GM21619 (cell line): ENCODE measurements around the gene METTL22.

Experiments used
- ATAC-seq: cut with Tn5 transposase; IDR thresholded peaks from one replicate; pipeline ENCODE4 v1.9.1; 2021; ENCODE audit not compliant: unreplicated experiment

The METTL22 gene

GRCh38 chr16:8663192-8664089 is 41.9 kb downstream of the METTL22 start:
- no peak for ATAC-seq

- no peak for ATAC-seq
Measured at GRCh38 chr16:8665529-8665928, 44.0 kb downstream of the METTL22 start.

- ATAC-seq: no peak
Measured at GRCh38 chr16:8667492-8667891, 46.0 kb downstream of the METTL22 start.

GRCh38 chr16:8668113-8668512 is 46.6 kb downstream of the METTL22 start:
- no peak for ATAC-seq

- ATAC-seq: no peak
Measured at GRCh38 chr16:8669481-8669880, 48.0 kb downstream of the METTL22 start.

- ATAC-seq: no peak
Measured at GRCh38 chr16:8670014-8670560, 48.6 kb downstream of the METTL22 start.

GRCh38 chr16:8673611-8674412 is 52.3 kb downstream of the METTL22 start:
- ATAC-seq: peak; percentile 38

GRCh38 chr16:8674413-8675022 is 53.0 kb downstream of the METTL22 start, which contains the start of gene ABAT:
ABAT (plus strand) TSS chr16:8674617; CDS start chr16:8735740, 61,123 bp downstream.
- peak; percentile 99 for ATAC-seq

GRCh38 chr16:8675183-8676159 is 54.0 kb downstream of the METTL22 start:
- ATAC-seq: no peak

- no peak for ATAC-seq
Measured at GRCh38 chr16:8676160-8676547, 54.7 kb downstream of the METTL22 start.

- no peak for ATAC-seq
Measured at GRCh38 chr16:8676737-8677375, 55.4 kb downstream of the METTL22 start.

GRCh38 chr16:8677481-8677880 is 56.0 kb downstream of the METTL22 start:
- no peak for ATAC-seq

GRCh38 chr16:8678068-8678927 is 56.8 kb downstream of the METTL22 start:
- ATAC-seq: no peak

GRCh38 chr16:8679151-8679550 is 57.7 kb downstream of the METTL22 start:
- ATAC-seq: no peak

- no peak for ATAC-seq
Measured at GRCh38 chr16:8682551-8683259, 61.2 kb downstream of the METTL22 start.

GRCh38 chr16:8683640-8684039 is 62.1 kb downstream of the METTL22 start:
- ATAC-seq: no peak

GRCh38 chr16:8685617-8686016 is 64.1 kb downstream of the METTL22 start:
- ATAC-seq: no peak

GRCh38 chr16:8686031-8686621 is 64.6 kb downstream of the METTL22 start:
- no peak for ATAC-seq
